ENCODE data around the gene CEP70.

CEP70 gene

GRCh38 chr3:138638641-138639040 is 44.6 kb upstream of the CEP70 start:
- DNase-seq = no peak
- Histone ChIP-seq H3K27ac (ENCODE audit: low read depth, low read length) (no peak overlapping the region), H3K79me1 (ENCODE audit: low read length) (no peaks in the 10 kb centered on the region), H2BK12ac (ENCODE audit: low read length) (no peak overlapping the region), H3K4me1 (ENCODE audit: control insufficient read depth in 1 of 2, insufficient read depth in 2 of 2, low read length in 2 of 2) (no peaks in the 10 kb centered on the region), H3K4me2 (ENCODE audit: low read length) (no peak overlapping the region), H3K27me3 (ENCODE audit: insufficient read depth, low read length) (no peaks in the 10 kb centered on the region), H3K23ac (ENCODE audit: low read length) (no peak overlapping the region), H3K18ac (ENCODE audit: low read length) (no peak overlapping the region), H2AK5ac (ENCODE audit: low read length) (no peak overlapping the region), H3K9ac (ENCODE audit: low read length) (no peak overlapping the region), H3K9me3 (ENCODE audit: insufficient read depth, low read depth, low read length) (no peaks in the 10 kb centered on the region), H3K4ac (ENCODE audit: low read depth, low read length) (no peak overlapping the region), H2AFZ (ENCODE audit: insufficient read depth, low read length, poor library complexity) (no peak overlapping the region), H2BK5ac (ENCODE audit: low read depth, low read length, poor library complexity) (no peak overlapping the region), H3K79me2 (ENCODE audit: control insufficient read depth, insufficient read depth, low read length, poor library complexity) (no peaks in the 10 kb centered on the region), H4K8ac (ENCODE audit: low read depth, low read length) (no peak overlapping the region), H4K12ac (ENCODE audit: low read depth, low read length) (no peak overlapping the region), H4K91ac (ENCODE audit: low read depth, low read length) (no peak overlapping the region), H3K4me3 (ENCODE audit: low read depth, low read length) (no peak overlapping the region), H2BK120ac (ENCODE audit: insufficient read depth, low read length, poor library complexity) (no peak overlapping the region), H3K14ac (ENCODE audit: low read length) (no peak overlapping the region), H3K36me3 (ENCODE audit: control insufficient read depth in 1 of 2, insufficient read depth in 2 of 2, low read length in 2 of 2) (no peaks in the 10 kb centered on the region)
- WGBS (ENCODE audit: extremely low coverage, insufficient coverage, insufficient read length) = no CpG with 5 or more reads among the region's 2 CpGs

GRCh38 chr3:138629526-138629925 is 35.5 kb upstream of the CEP70 start:
- no peak overlapping the region for H3K18ac ChIP-seq (ENCODE audit: low read length)
- no peaks in the 10 kb centered on the region for H3K79me1 ChIP-seq (ENCODE audit: low read length)
- H3K27ac ChIP-seq (ENCODE audit: low read depth, low read length) = no peak overlapping the region
- H2AK5ac ChIP-seq (ENCODE audit: low read length) = no peak overlapping the region
- H4K91ac ChIP-seq (ENCODE audit: low read depth, low read length) = no peak overlapping the region
- no peak overlapping the region for H3K4me3 ChIP-seq (ENCODE audit: low read depth, low read length)
- WGBS (ENCODE audit: extremely low coverage, insufficient coverage, insufficient read length) = no CpG with 5 or more reads among the region's 6 CpGs
- no peaks in the 10 kb centered on the region for H3K27me3 ChIP-seq (ENCODE audit: insufficient read depth, low read length)
- no peak overlapping the region for H3K9ac ChIP-seq (ENCODE audit: low read length)
- no peak overlapping the region for H2BK120ac ChIP-seq (ENCODE audit: insufficient read depth, low read length, poor library complexity)
- no peak overlapping the region for H2BK12ac ChIP-seq (ENCODE audit: low read length)
- H4K12ac ChIP-seq (ENCODE audit: low read depth, low read length) = no peak overlapping the region
- H3K36me3 ChIP-seq (ENCODE audit: control insufficient read depth in 1 of 2, insufficient read depth in 2 of 2, low read length in 2 of 2) = no peaks in the 10 kb centered on the region
- peak; percentile 69 to 94 for DNase-seq
- no peak overlapping the region for H4K8ac ChIP-seq (ENCODE audit: low read depth, low read length)
- H2AFZ ChIP-seq (ENCODE audit: insufficient read depth, low read length, poor library complexity) = no peak overlapping the region
- no peak overlapping the region for H3K4me2 ChIP-seq (ENCODE audit: low read length)
- H3K4me1 ChIP-seq (ENCODE audit: control insufficient read depth in 1 of 2, insufficient read depth in 2 of 2, low read length in 2 of 2) = peaks cover 0 to 2% of the 10 kb centered on the region in 2 experiments
- H3K9me3 ChIP-seq (ENCODE audit: insufficient read depth, low read depth, low read length) = no peaks in the 10 kb centered on the region
- H3K23ac ChIP-seq (ENCODE audit: low read length) = no peak overlapping the region
- no peaks in the 10 kb centered on the region for H3K79me2 ChIP-seq (ENCODE audit: control insufficient read depth, insufficient read depth, low read length, poor library complexity)
- no peak overlapping the region for H3K4ac ChIP-seq (ENCODE audit: low read depth, low read length)
- no peak overlapping the region for H3K14ac ChIP-seq (ENCODE audit: low read length)
- H2BK5ac ChIP-seq (ENCODE audit: low read depth, low read length, poor library complexity) = no peak overlapping the region

GRCh38 chr3:138625707-138626365 is 31.8 kb upstream of the CEP70 start:
- peak; percentile 20 to 29 for DNase-seq
- H3K23ac ChIP-seq (ENCODE audit: low read length) = no peak overlapping the region
- no peak overlapping the region for H2BK5ac ChIP-seq (ENCODE audit: low read depth, low read length, poor library complexity)
- no peak overlapping the region for H2BK120ac ChIP-seq (ENCODE audit: insufficient read depth, low read length, poor library complexity)
- no peaks in the 10 kb centered on the region for H3K79me2 ChIP-seq (ENCODE audit: control insufficient read depth, insufficient read depth, low read length, poor library complexity)
- H3K4ac ChIP-seq (ENCODE audit: low read depth, low read length) = no peak overlapping the region
- whole genome bisulfite sequencing (ENCODE audit: extremely low coverage, insufficient coverage, insufficient read length) = no CpG with 5 or more reads among the region's 3 CpGs
- no peak overlapping the region for H3K4me3 ChIP-seq (ENCODE audit: low read depth, low read length)
- H3K36me3 ChIP-seq (ENCODE audit: control insufficient read depth in 1 of 2, insufficient read depth in 2 of 2, low read length in 2 of 2) = no peaks in the 10 kb centered on the region
- H3K9me3 ChIP-seq (ENCODE audit: insufficient read depth, low read depth, low read length) = no peaks in the 10 kb centered on the region
- no peak overlapping the region for H3K27ac ChIP-seq (ENCODE audit: low read depth, low read length)
- no peak overlapping the region for H2AK5ac ChIP-seq (ENCODE audit: low read length)
- H4K8ac ChIP-seq (ENCODE audit: low read depth, low read length) = no peak overlapping the region
- no peak overlapping the region for H3K9ac ChIP-seq (ENCODE audit: low read length)
- no peak overlapping the region for H2BK12ac ChIP-seq (ENCODE audit: low read length)
- H2AFZ ChIP-seq (ENCODE audit: insufficient read depth, low read length, poor library complexity) = no peak overlapping the region
- no peaks in the 10 kb centered on the region for H3K79me1 ChIP-seq (ENCODE audit: low read length)
- H3K4me1 ChIP-seq (ENCODE audit: control insufficient read depth in 1 of 2, insufficient read depth in 2 of 2, low read length in 2 of 2) = peaks cover 0 to 2% of the 10 kb centered on the region in 2 experiments
- no peaks in the 10 kb centered on the region for H3K27me3 ChIP-seq (ENCODE audit: insufficient read depth, low read length)
- no peak overlapping the region for H4K91ac ChIP-seq (ENCODE audit: low read depth, low read length)
- no peak overlapping the region for H3K18ac ChIP-seq (ENCODE audit: low read length)
- H3K14ac ChIP-seq (ENCODE audit: low read length) = no peak overlapping the region
- H4K12ac ChIP-seq (ENCODE audit: low read depth, low read length) = no peak overlapping the region
- H3K4me2 ChIP-seq (ENCODE audit: low read length) = no peak overlapping the region

GRCh38 chr3:138624518-138624917 is 30.5 kb upstream of the CEP70 start:
- Histone ChIP-seq H3K4ac (ENCODE audit: low read depth, low read length) (no peak overlapping the region), H4K91ac (ENCODE audit: low read depth, low read length) (no peak overlapping the region), H3K27me3 (ENCODE audit: insufficient read depth, low read length) (no peaks in the 10 kb centered on the region), H2AK5ac (ENCODE audit: low read length) (no peak overlapping the region), H3K4me2 (ENCODE audit: low read length) (no peak overlapping the region), H3K79me1 (ENCODE audit: low read length) (no peaks in the 10 kb centered on the region), H2BK12ac (ENCODE audit: low read length) (no peak overlapping the region), H3K14ac (ENCODE audit: low read length) (no peak overlapping the region), H3K18ac (ENCODE audit: low read length) (no peak overlapping the region), H2BK5ac (ENCODE audit: low read depth, low read length, poor library complexity) (no peak overlapping the region), H3K4me1 (ENCODE audit: control insufficient read depth in 1 of 2, insufficient read depth in 2 of 2, low read length in 2 of 2) (peaks cover 0 to under 1% of the 10 kb centered on the region in 2 experiments), H3K27ac (ENCODE audit: low read depth, low read length) (no peak overlapping the region), H3K36me3 (ENCODE audit: control insufficient read depth in 1 of 2, insufficient read depth in 2 of 2, low read length in 2 of 2) (no peaks in the 10 kb centered on the region), H3K23ac (ENCODE audit: low read length) (no peak overlapping the region), H3K9me3 (ENCODE audit: insufficient read depth, low read depth, low read length) (no peaks in the 10 kb centered on the region), H4K12ac (ENCODE audit: low read depth, low read length) (no peak overlapping the region), H3K9ac (ENCODE audit: low read length) (no peak overlapping the region), H2AFZ (ENCODE audit: insufficient read depth, low read length, poor library complexity) (no peak overlapping the region), H3K4me3 (ENCODE audit: low read depth, low read length) (no peak overlapping the region), H3K79me2 (ENCODE audit: control insufficient read depth, insufficient read depth, low read length, poor library complexity) (no peaks in the 10 kb centered on the region), H4K8ac (ENCODE audit: low read depth, low read length) (no peak overlapping the region), H2BK120ac (ENCODE audit: insufficient read depth, low read length, poor library complexity) (no peak overlapping the region)
- no peak for DNase-seq

All from trophoblast cell (in vitro differentiated cells and primary cell).